Fibroblast of lung (primary cell): ENCODE measurements around the gene OAS1. TPM values are rescaled to one million over a fixed set of nuclear protein-coding genes. Genes with fewer than 3 reads are reported as not detected.

Source experiments
- DNase-seq, 2 donors: peaks; one replicate each; pipeline versions ENCODE4 v3.0.0 to v3.0.0-alpha.2; 2010; ENCODE audit warnings: low read depth in 2 of 2
- H2AFZ ChIP-seq: 2 replicates; pipeline ENCODE4 v1.5.1; 2012; ENCODE audit warnings: low read length, control low read depth, inconsistent platforms
- H3K27ac ChIP-seq: 2 replicates; pipeline ENCODE4 v1.5.1; 2011; ENCODE audit warnings: low read length, control low read depth; ENCODE audit not compliant: insufficient read depth
- H3K27me3 ChIP-seq: 2 replicates; pipeline ENCODE4 v1.5.1; 2011; ENCODE audit warnings: mild to moderate bottlenecking, low read length; ENCODE audit not compliant: control insufficient read depth, insufficient read depth
- H3K36me3 ChIP-seq: 2 replicates; pipeline ENCODE4 v1.5.1; 2011; ENCODE audit warnings: low read length; ENCODE audit not compliant: control insufficient read depth, insufficient read depth
- H3K4me1 ChIP-seq: 2 replicates; pipeline ENCODE4 v1.5.1; 2011; ENCODE audit warnings: low read length; ENCODE audit not compliant: control insufficient read depth, insufficient read depth; ENCODE audit errors: extremely low read depth
- H3K4me2 ChIP-seq: 2 replicates; pipeline ENCODE4 v1.5.1; 2011; ENCODE audit warnings: low read length, control low read depth; ENCODE audit not compliant: insufficient read depth; ENCODE audit errors: extremely low read depth
- H3K4me3 ChIP-seq, 4 experiments: fragments of 200-600 bp in 1 of 4; sonication (generic) in 1 of 4; replicated peaks in 1 of 4; 2 replicates each; pipeline ENCODE4 v1.5.1; 2011 to 2016; ENCODE audit warnings: low read length in 4 of 4, low read depth in 3 of 4, mild to moderate bottlenecking in 3 of 4, control low read depth in 2 of 4, inconsistent platforms in 1 of 4, mixed read lengths in 1 of 4; ENCODE audit not compliant: insufficient read depth in 1 of 4; ENCODE audit errors: control extremely low read depth in 1 of 4
- H3K79me2 ChIP-seq: 2 replicates; pipeline ENCODE4 v1.5.1; 2012; ENCODE audit warnings: mild to moderate bottlenecking, low read length, inconsistent platforms; ENCODE audit not compliant: control insufficient read depth, insufficient read depth
- H3K9ac ChIP-seq: 2 replicates; pipeline ENCODE4 v1.5.1; 2011; ENCODE audit warnings: mild to moderate bottlenecking, low read length, control low read depth; ENCODE audit not compliant: insufficient read depth
- H3K9me3 ChIP-seq: 2 replicates; pipeline ENCODE4 v1.5.1; 2012; ENCODE audit warnings: low read depth, low read length; ENCODE audit not compliant: control insufficient read depth, insufficient read depth
- H4K20me1 ChIP-seq: 2 replicates; pipeline ENCODE4 v1.5.1; 2011; ENCODE audit warnings: low read length; ENCODE audit not compliant: control insufficient read depth, insufficient read depth; ENCODE audit errors: extremely low read depth
- CTCF ChIP-seq, 2 donors: IDR thresholded peaks in 1 of 2; conservative IDR thresholded peaks in 1 of 2; 1 replicate in 1 of 2; 2 replicates in 1 of 2; pipeline ENCODE4 v1.5.1; 2011 to 2012; ENCODE audit warnings: low read length in 2 of 2, control low read depth in 1 of 2, inconsistent platforms in 1 of 2, low read depth in 1 of 2, mild to moderate bottlenecking in 1 of 2
- EZH2 ChIP-seq: IDR thresholded peaks from 2 replicates; pipeline ENCODE4 v1.5.1; 2012; ENCODE audit warnings: low read length, control low read depth, mild to moderate bottlenecking; ENCODE audit errors: missing control alignments
- polyA plus RNA-seq, 2 donors: library from polyadenylated mRNA; depleted of rRNA in 1 of 2; stranded (reverse) in 1 of 2; unstranded in 1 of 2; fragments of >200 nt; gene quantifications; 2 replicates each; pipeline ENCODE4 v1.2.1, GENCODE V29; 2011 to 2012; ENCODE audit warnings: missing spikeins in 1 of 2
- total RNA-seq: library from RNA; depleted of rRNA; stranded (reverse); fragments of >200 nt; gene quantifications from 2 replicates; pipeline ENCODE4 v1.2.1, GENCODE V29; 2014

The OAS1 gene
- total and polyA plus RNA-seq, 2 donors (not counting 1 experiment from before 2014, with no cell fraction given) = 1.8 to 2.0 TPM

- H3K27me3 ChIP-seq = no peaks in the 10 kb centered on the region
- H3K36me3 ChIP-seq = no peaks in the 10 kb centered on the region
- H3K4me2 ChIP-seq = no peak overlapping the region
- no peak overlapping the region for H3K27ac ChIP-seq
- TF ChIP-seq CTCF (conservative IDR thresholded peaks at IDR 0.05 in 1 of 2, IDR thresholded peaks at IDR 0.05 in 1 of 2; ENCODE audit: low read depth in 1 of 2, low read length in 2 of 2) = no peak
- no peak for TF ChIP-seq EZH2
- no peak overlapping the region for H3K4me3 ChIP-seq
- DNase-seq = no peak
- H3K4me1 ChIP-seq = no peaks in the 10 kb centered on the region
- H2AFZ ChIP-seq = no peak overlapping the region
- H4K20me1 ChIP-seq = no peaks in the 10 kb centered on the region
- no peaks in the 10 kb centered on the region for H3K9me3 ChIP-seq
- no peaks in the 10 kb centered on the region for H3K79me2 ChIP-seq
- H3K9ac ChIP-seq = no peak overlapping the region
These were observed 13.9 kb upstream of the OAS1 start for GRCh38 chr12:112892856-112893255.

- no peak for TF ChIP-seq CTCF (conservative IDR thresholded peaks at IDR 0.05 in 1 of 2, IDR thresholded peaks at IDR 0.05 in 1 of 2; ENCODE audit: low read depth in 1 of 2, low read length in 2 of 2)
- TF ChIP-seq EZH2 = no peak
- Histone ChIP-seq H3K4me2 (no peak overlapping the region), H3K79me2 (no peaks in the 10 kb centered on the region), H3K9me3 (no peaks in the 10 kb centered on the region), H3K9ac (no peak overlapping the region), H4K20me1 (no peaks in the 10 kb centered on the region), H3K27ac (no peak overlapping the region), H3K27me3 (no peaks in the 10 kb centered on the region), H3K4me3 (no peak overlapping the region), H3K36me3 (no peaks in the 10 kb centered on the region), H2AFZ (no peak overlapping the region), H3K4me1 (no peaks in the 10 kb centered on the region)
- no peak for DNase-seq
These were observed 12.6 kb upstream of the OAS1 start for GRCh38 chr12:112894128-112894527.

- Histone ChIP-seq H3K79me2 (no peaks in the 10 kb centered on the region), H3K36me3 (no peaks in the 10 kb centered on the region), H3K27me3 (no peaks in the 10 kb centered on the region), H4K20me1 (no peaks in the 10 kb centered on the region), H3K9ac (no peak overlapping the region), H3K4me1 (no peaks in the 10 kb centered on the region), H3K27ac (no peak overlapping the region), H3K4me2 (no peak overlapping the region), H3K9me3 (no peaks in the 10 kb centered on the region), H2AFZ (no peak overlapping the region), H3K4me3 (no peak overlapping the region)
- no peak for TF ChIP-seq EZH2
- no peak for TF ChIP-seq CTCF (conservative IDR thresholded peaks at IDR 0.05 in 1 of 2, IDR thresholded peaks at IDR 0.05 in 1 of 2; ENCODE audit: low read depth in 1 of 2, low read length in 2 of 2)
- DNase-seq = no peak
These were observed 8.4 kb upstream of the OAS1 start for GRCh38 chr12:112898380-112898779.
